ENCODE data around the gene HCCS.

DNA sequence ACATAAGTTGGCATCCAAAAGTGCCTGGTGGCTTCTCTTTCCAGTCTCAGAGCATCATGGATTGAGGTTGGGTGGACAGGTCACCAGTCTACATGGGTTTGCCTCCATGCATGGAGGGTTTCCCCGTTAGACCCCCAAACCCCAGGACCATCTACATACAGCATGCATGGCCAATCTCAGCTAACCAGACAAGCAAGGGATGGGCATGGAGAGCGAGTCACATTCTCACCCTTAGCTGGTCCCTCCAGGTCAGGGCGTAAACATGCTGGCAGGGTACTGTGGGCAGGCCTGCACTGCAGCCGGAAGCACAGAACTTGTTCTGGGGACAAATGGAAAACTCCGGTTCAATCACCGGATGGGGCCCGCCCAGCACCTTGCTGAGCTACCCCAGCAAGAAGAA lies 37.3 kb downstream of the HCCS start:
- TF ChIP-seq, protein P1, sequence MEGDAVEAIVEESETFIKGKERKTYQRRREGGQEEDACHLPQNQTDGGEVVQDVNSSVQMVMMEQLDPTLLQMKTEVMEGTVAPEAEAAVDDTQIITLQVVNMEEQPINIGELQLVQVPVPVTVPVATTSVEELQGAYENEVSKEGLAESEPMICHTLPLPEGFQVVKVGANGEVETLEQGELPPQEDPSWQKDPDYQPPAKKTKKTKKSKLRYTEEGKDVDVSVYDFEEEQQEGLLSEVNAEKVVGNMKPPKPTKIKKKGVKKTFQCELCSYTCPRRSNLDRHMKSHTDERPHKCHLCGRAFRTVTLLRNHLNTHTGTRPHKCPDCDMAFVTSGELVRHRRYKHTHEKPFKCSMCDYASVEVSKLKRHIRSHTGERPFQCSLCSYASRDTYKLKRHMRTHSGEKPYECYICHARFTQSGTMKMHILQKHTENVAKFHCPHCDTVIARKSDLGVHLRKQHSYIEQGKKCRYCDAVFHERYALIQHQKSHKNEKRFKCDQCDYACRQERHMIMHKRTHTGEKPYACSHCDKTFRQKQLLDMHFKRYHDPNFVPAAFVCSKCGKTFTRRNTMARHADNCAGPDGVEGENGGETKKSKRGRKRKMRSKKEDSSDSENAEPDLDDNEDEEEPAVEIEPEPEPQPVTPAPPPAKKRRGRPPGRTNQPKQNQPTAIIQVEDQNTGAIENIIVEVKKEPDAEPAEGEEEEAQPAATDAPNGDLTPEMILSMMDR (IDR thresholded peaks at IDR 0.05 in 2 of 3, conservative IDR thresholded peaks at IDR 0.05 in 1 of 3; ENCODE audit: borderline replicate concordance in 1 of 3, insufficient read depth in 1 of 3, low read depth in 2 of 3, low read length in 2 of 3): no peak
- TF ChIP-seq ZFX (IDR thresholded peaks at IDR 0.05): no peak
- TF ChIP-seq EZH2 (IDR thresholded peaks at IDR 0.05): no peak
